Duodenal mucosa (tissue), 2 donors: ENCODE results near the gene LITAF.
"Not testable (repeated sequence)": the region's sequence is repeated elsewhere in the genome, so short reads cannot be mapped to it uniquely, and the experiment has no call there.

ENCODE experiments used
- H3K27ac ChIP-seq: one replicate; pipeline ENCODE4 v1.7.0; 2013; ENCODE audit warnings: low read depth, low read length
- H3K27me3 ChIP-seq, 2 donors: one replicate each; pipeline ENCODE4 v1.7.0; 2013; ENCODE audit warnings: low read length in 2 of 2, control low read depth in 1 of 2; ENCODE audit not compliant: insufficient read depth in 2 of 2, control insufficient read depth in 1 of 2
- H3K36me3 ChIP-seq, 2 donors: one replicate each; pipeline ENCODE4 v1.7.0; 2013; ENCODE audit warnings: low read length in 2 of 2, control low read depth in 1 of 2; ENCODE audit not compliant: insufficient read depth in 2 of 2, control insufficient read depth in 1 of 2
- H3K4me1 ChIP-seq, 2 donors: one replicate each; pipeline ENCODE4 v1.7.0; 2013; ENCODE audit warnings: low read length in 2 of 2, control low read depth in 1 of 2; ENCODE audit not compliant: insufficient read depth in 2 of 2, control insufficient read depth in 1 of 2
- H3K4me3 ChIP-seq, 2 donors: one replicate each; pipeline ENCODE4 v1.7.0; 2013; ENCODE audit warnings: low read length in 2 of 2, low read depth in 1 of 2
- H3K9ac ChIP-seq, 2 donors: one replicate each; pipeline ENCODE4 v1.7.0; 2013; ENCODE audit warnings: low read length in 2 of 2, low read depth in 1 of 2
- H3K9me3 ChIP-seq, 2 donors: one replicate each; pipeline ENCODE4 v1.7.0; 2013; ENCODE audit warnings: low read length in 2 of 2, control low read depth in 1 of 2; ENCODE audit not compliant: control insufficient read depth in 1 of 2

The LITAF gene

DNA sequence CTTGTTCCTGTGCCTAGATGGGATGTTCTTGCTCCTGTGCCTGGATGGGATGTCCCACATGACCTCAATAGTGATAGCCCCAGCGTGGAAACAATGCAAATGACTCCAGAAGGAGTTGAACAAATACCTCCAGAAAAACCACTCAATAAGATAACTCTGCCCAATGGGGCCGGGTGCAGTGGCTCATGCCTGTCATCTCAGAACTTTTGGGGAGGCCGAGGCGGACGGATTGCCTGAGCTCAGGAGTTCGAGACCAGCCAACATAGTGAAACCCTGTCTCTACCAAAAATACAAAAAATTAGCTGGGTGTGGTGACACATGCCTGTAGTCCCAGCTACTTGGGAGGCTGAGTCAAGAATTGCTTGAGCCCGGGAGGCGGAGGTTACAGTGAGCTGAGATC, 15.2 kb upstream of the LITAF start:
- H3K27ac ChIP-seq = no peak overlapping the region
- H3K27me3 ChIP-seq = no peaks in the 10 kb centered on the region
- H3K4me1 ChIP-seq = peaks cover 5 to 12% of the 10 kb centered on the region in 2 donors
- no peaks in the 10 kb centered on the region for H3K36me3 ChIP-seq
- no peaks in the 10 kb centered on the region for H3K9me3 ChIP-seq
- no peak overlapping the region for H3K9ac ChIP-seq
- no peak overlapping the region for H3K4me3 ChIP-seq

DNA sequence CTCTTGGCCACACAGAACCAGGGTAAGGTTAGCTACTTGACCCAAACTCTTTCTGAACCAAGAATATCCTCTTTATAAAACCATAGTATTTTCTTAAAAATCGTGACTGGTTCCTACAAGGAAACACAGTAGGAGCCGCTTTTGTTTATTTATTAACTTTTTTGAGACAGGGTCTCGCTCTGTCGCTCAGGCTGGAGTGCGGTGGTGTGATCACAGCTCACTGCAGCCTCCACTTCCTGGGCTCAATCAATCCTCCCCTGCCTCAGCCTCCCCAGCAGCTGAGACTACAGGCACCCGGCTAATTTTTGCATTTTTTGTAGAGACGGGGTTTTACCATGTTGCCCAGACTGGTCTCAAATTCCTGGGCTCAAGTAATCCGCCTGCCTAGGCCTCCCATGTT, 14.7 kb upstream of the LITAF start:
- H3K4me1 ChIP-seq = peaks cover 5 to 15% of the 10 kb centered on the region in 2 donors
- no peak overlapping the region for H3K9ac ChIP-seq
- no peaks in the 10 kb centered on the region for H3K27me3 ChIP-seq
- H3K4me3 ChIP-seq = no peak overlapping the region
- no peak overlapping the region for H3K27ac ChIP-seq
- no peaks in the 10 kb centered on the region for H3K9me3 ChIP-seq
- no peaks in the 10 kb centered on the region for H3K36me3 ChIP-seq

- H3K4me3 ChIP-seq = no peak overlapping the region
- H3K9ac ChIP-seq = no peak overlapping the region
- no peaks in the 10 kb centered on the region for H3K9me3 ChIP-seq
- H3K27ac ChIP-seq = no peak overlapping the region
- peaks cover 5 to 12% of the 10 kb centered on the region in 2 donors for H3K4me1 ChIP-seq
- no peaks in the 10 kb centered on the region for H3K36me3 ChIP-seq
- no peaks in the 10 kb centered on the region for H3K27me3 ChIP-seq
Observed at GRCh38 chr16:11599579-11599978, 12.9 kb upstream of the LITAF start.

DNA sequence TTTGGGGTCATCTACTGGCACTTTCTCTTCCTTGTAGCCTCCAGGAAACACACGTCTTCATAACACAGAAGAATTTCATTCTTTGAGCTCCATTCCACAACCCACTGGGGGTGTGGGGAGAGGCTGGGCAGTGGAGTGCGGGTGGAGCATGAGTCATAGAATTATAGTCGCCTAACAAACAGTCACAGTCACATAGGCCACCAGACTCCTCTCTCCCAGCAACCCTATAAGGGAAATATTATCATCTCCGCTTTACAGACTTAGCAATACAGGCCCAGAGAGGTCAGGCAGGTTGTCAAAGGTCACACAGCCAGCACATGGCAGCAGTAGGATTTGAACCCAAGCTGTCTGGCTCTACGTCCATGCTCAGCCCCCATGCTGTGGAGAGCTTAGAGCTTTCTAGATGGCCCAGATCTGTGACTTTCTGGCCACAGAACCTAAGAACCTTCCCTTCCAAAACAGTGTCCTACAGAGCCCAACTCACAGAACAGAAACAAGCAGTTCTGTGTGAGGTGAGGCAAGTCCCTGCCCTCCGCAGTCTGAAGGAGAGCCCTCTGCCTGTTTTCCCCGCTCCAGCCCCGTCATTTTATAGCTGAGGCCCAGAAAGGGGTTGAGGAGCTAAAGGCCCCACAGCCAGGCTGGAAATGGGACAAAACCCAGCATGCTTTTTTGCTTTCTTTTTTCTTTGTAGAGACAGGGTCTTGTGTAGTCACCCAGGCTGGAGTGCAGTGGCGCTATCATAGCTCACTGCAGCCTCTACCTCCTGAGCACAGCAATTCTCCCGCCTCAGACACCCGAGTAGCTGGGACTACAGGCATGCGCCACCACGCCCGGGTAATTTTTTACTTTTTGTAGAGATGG, 10.7 kb upstream of the LITAF start:
- Histone ChIP-seq H3K27ac (peak overlapping the region; percentile 36), H3K9ac (no peak overlapping the region), H3K36me3 (no peaks in the 10 kb centered on the region), H3K27me3 (no peaks in the 10 kb centered on the region), H3K4me1 (peaks cover 5 to 12% of the 10 kb centered on the region in 2 donors), H3K4me3 (no peak overlapping the region), H3K9me3 (no peaks in the 10 kb centered on the region)

- no peaks in the 10 kb centered on the region for H3K27me3 ChIP-seq
- H3K4me1 ChIP-seq = peaks cover 5 to 12% of the 10 kb centered on the region in 2 donors
- no peak overlapping the region for H3K27ac ChIP-seq
- no peak overlapping the region for H3K9ac ChIP-seq
- no peaks in the 10 kb centered on the region for H3K36me3 ChIP-seq
- H3K9me3 ChIP-seq = no peaks in the 10 kb centered on the region
- no peak overlapping the region for H3K4me3 ChIP-seq
Observed at GRCh38 chr16:11596572-11597226, 10.0 kb upstream of the LITAF start.

- Histone ChIP-seq H3K27ac (no peak overlapping the region), H3K4me1 (peaks cover 5 to 12% of the 10 kb centered on the region in 2 donors)
Observed at GRCh38 chr16:11593581-11593980, 6.9 kb upstream of the LITAF start.

DNA sequence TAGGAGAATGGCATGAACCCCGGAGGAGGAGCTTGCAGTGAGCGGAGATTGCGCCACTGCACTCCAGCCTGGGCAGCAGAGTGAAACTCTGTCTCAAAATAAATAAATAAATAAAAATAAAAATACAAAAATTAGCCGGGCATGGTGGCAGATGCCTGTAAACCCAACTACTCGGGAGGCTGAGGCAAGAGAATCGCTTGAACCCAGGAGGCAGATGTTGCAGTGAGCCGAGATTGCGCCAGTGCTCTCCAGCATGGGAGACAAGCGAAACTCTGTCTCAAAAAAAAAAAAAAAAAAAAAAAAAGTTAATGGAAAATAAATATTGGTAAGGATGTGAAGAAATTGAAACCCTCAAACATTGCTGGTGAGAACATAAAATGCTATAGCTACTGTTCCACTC, 6.4 kb upstream of the LITAF start:
- H3K9ac ChIP-seq, H3K36me3 ChIP-seq, H3K4me3 ChIP-seq, H3K27ac ChIP-seq, H3K27me3 ChIP-seq, H3K9me3 ChIP-seq: not testable (repeated sequence)
- H3K4me1 ChIP-seq = peaks cover 5 to 12% of the 10 kb centered on the region in 2 donors

More at GRCh38 chr16:11593581-11593980, 6.9 kb upstream of the LITAF start:
- H3K4me3 ChIP-seq = no peak overlapping the region
- no peaks in the 10 kb centered on the region for H3K27me3 ChIP-seq
- H3K9me3 ChIP-seq = no peaks in the 10 kb centered on the region
- no peak overlapping the region for H3K9ac ChIP-seq
- H3K36me3 ChIP-seq = no peaks in the 10 kb centered on the region

GRCh38 chr16:11591630-11592029, 4.9 kb upstream of the LITAF start:
- not testable (repeated sequence) for H3K4me1 ChIP-seq, H3K27me3 ChIP-seq, H3K27ac ChIP-seq, H3K9me3 ChIP-seq, H3K36me3 ChIP-seq, H3K9ac ChIP-seq, H3K4me3 ChIP-seq

GRCh38 chr16:11589198-11589550, 2.5 kb upstream of the LITAF start:
- no peak overlapping the region for H3K9ac ChIP-seq
- no peak overlapping the region for H3K27ac ChIP-seq
- peaks cover 4% of the 10 kb centered on the region in 2 donors for H3K27me3 ChIP-seq
- no peak overlapping the region for H3K4me3 ChIP-seq
- H3K4me1 ChIP-seq = peaks cover 21 to 26% of the 10 kb centered on the region in 2 donors
- no peaks in the 10 kb centered on the region for H3K36me3 ChIP-seq
- H3K9me3 ChIP-seq = no peaks in the 10 kb centered on the region

GRCh38 chr16:11588321-11589197, 1.8 kb upstream of the LITAF start:
- Histone ChIP-seq H3K4me1 (peaks cover 27 to 32% of the 10 kb centered on the region in 2 donors), H3K9me3 (no peaks in the 10 kb centered on the region), H3K9ac (no peak overlapping the region), H3K36me3 (no peaks in the 10 kb centered on the region), H3K4me3 (no peak overlapping the region), H3K27me3 (peaks cover 4% of the 10 kb centered on the region in 2 donors), H3K27ac (no peak overlapping the region)
